K562 (cell line): ENCODE results near the gene INS.

ENCODE experiments used
- CBX2 ChIP-seq: fragments of 200-600 bp; sonication (generic); IDR thresholded peaks from one replicate; pipeline ENCODE4 v1.6.1; 2012; ENCODE audit warnings: mild to moderate bottlenecking, low read length, inconsistent platforms; ENCODE audit not compliant: insufficient read depth, poor library complexity, severe bottlenecking
- CREB1 ChIP-seq, 2 experiments: sonication (generic) in 1 of 2; formaldehyde crosslinking in 1 of 2; IDR thresholded peaks; 2 replicates each; pipeline versions ENCODE4 v1.6.1 to v1.8.0; 2012 to 2022; ENCODE audit warnings: inconsistent platforms in 1 of 2, mild to moderate bottlenecking in 1 of 2, missing genetic modification reagents in 1 of 2, moderate library complexity in 1 of 2
- ELF4 ChIP-seq: fragments of 450-650 bp; formaldehyde crosslinking; IDR thresholded peaks from 2 replicates; pipeline ENCODE4 v1.4.0; 2022; ENCODE audit warnings: missing genetic modification characterization
- HDAC6 ChIP-seq: IDR thresholded peaks from 2 replicates; pipeline ENCODE4 v1.6.1; 2012; ENCODE audit warnings: low read depth, mild to moderate bottlenecking, control low read depth, inconsistent platforms, low read length, moderate library complexity
- KAT8 ChIP-seq: fragments of 450-650 bp; IDR thresholded peaks from 2 replicates; pipeline ENCODE4 v1.6.1; 2016; ENCODE audit warnings: low read depth, mild to moderate bottlenecking
- SMC3 ChIP-seq: conservative IDR thresholded peaks from 2 replicates; pipeline ENCODE4 v1.6.1; 2011; ENCODE audit warnings: low read depth, low read length, improper control_type of control experiment; ENCODE audit not compliant: insufficient read depth
- TBP ChIP-seq: optimal IDR thresholded peaks from 2 replicates; pipeline ENCODE3; 2011; ENCODE audit warnings: low read depth, low read length, improper control_type of control experiment
- ZNF212 ChIP-seq: fragments of 450-650 bp; formaldehyde crosslinking; IDR thresholded peaks from 2 replicates; pipeline ENCODE4 v1.4.0; 2020; ENCODE audit warnings: mild to moderate bottlenecking
- ZNF253 ChIP-seq: fragments of 250-450 bp; sonication (Bioruptor Pico); conservative IDR thresholded peaks from 2 replicates; pipeline ENCODE4 v1.6.1; 2021; ENCODE audit warnings: mild to moderate bottlenecking
- ZNF644 ChIP-seq: fragments of 200-800 bp; sonication (Bioruptor generic); IDR thresholded peaks from 2 replicates; pipeline ENCODE4 v1.6.1; 2016; ENCODE audit warnings: low read depth, missing genetic modification characterization, missing compliant biosample characterization
- TF ChIP-seq, protein P1 (sequence below), 2 experiments: fragments of 450-650 bp in 1 of 2; sonication (generic) in 1 of 2; formaldehyde crosslinking in 1 of 2; IDR thresholded peaks in 1 of 2; conservative IDR thresholded peaks in 1 of 2; 2 replicates each; pipeline versions ENCODE4 v1.6.1 to v1.8.1; 2016 to 2023; ENCODE audit warnings: mild to moderate bottlenecking in 2 of 2, moderate library complexity in 2 of 2, inconsistent platforms in 1 of 2, missing genetic modification reagents in 1 of 2
- TF ChIP-seq, protein P2 (sequence below): fragments of 250-450 bp; sonication (Bioruptor Pico); IDR thresholded peaks from 2 replicates; pipeline ENCODE4 v1.8.0; 2021; ENCODE audit warnings: moderate library complexity, mild to moderate bottlenecking, inconsistent platforms

DNA sequence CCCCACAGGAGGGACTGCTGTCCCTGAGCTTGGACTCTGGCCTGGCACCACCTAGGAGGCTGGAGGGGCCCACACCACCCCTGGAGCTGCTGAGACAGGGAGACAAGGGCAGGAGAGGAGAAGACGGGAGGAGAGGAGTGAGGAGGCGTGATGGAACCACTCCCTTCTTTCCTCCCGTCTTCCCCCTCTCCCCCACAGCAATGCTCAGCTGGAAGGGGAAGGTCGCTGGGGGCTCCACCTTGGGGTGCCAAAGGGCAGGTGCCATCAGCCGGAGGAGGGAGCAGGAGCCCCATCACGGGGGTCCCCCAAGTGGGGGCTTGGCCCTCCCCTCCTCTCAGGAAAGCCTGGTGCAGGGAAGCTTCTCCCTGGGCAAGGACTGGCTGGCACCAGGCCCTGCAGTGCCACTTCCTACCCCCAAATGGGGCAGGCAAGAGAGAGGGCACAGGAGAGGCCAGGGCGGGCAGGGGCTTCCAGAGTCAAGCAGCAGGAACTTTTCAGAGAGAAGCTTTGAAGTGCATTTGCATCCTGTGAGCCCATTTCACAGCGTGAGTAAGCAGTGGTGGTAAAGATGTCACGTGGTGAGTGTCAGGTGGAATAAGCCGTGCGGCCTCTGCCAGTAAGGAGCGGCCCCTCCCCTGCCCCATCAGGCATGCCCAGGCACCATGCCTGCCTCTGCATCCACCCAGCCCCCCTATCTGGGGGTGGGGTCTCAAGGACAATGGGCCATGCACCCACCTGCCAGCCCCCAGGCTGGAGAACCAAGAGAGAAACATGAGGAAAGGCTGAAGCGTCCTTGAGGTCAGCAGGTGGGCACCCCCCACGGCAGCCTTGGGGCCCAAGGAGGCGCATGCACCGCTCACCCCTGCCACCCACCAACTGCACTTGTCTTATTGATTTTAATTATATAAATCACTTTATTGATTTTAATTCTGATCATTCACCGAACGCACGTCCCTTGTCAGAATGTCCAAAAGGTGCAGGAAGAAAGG, 26.7 kb downstream of the INS start:
- no peak for TF ChIP-seq ZNF644 (tag)
- TF ChIP-seq ZNF212 (CRISPR knock-in tag), result no peak
- no peak for TF ChIP-seq CBX2
- TF ChIP-seq, protein P1, sequence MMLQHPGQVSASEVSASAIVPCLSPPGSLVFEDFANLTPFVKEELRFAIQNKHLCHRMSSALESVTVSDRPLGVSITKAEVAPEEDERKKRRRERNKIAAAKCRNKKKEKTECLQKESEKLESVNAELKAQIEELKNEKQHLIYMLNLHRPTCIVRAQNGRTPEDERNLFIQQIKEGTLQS (IDR thresholded peaks at IDR 0.05), result no peak
- TF ChIP-seq, protein P1 (CRISPR knock-in tag; conservative IDR thresholded peaks at IDR 0.05), result no peak
- no peak for TF ChIP-seq SMC3
- no peak for TF ChIP-seq ELF4 (CRISPR knock-in tag)
- no peak for TF ChIP-seq HDAC6
- no peak for TF ChIP-seq ZNF253 (CRISPR knock-in tag)
- TF ChIP-seq, protein P2, sequence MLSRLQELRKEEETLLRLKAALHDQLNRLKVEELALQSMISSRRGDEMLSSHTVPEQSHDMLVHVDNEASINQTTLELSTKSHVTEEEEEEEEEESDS (CRISPR knock-in tag), result no peak
- no peak for TF ChIP-seq CREB1 (IDR thresholded peaks at IDR 0.05)
- TF ChIP-seq CREB1 (CRISPR knock-in tag; IDR thresholded peaks at IDR 0.05), result no peak
- TF ChIP-seq TBP, result no peak
- no peak for TF ChIP-seq KAT8
